Mesenchymal stem cell (in vitro differentiated cells and primary cell): ENCODE results near the gene PHKG2.

Source experiments
- DNase-seq: peaks from one replicate; pipeline ENCODE4 v3.0.0-alpha.2; 2013
- H2AFZ ChIP-seq: one replicate; pipeline ENCODE4 v1.6.1; 2013; ENCODE audit warnings: low read depth, mild to moderate bottlenecking, control low read depth, inconsistent platforms, low read length, moderate library complexity
- H2AK5ac ChIP-seq: 2 replicates; pipeline ENCODE4 v1.6.1; 2013; ENCODE audit warnings: low read length, moderate library complexity, mild to moderate bottlenecking, inconsistent platforms; ENCODE audit not compliant: severe bottlenecking
- H2BK120ac ChIP-seq: one replicate; pipeline ENCODE4 v1.6.1; 2013; ENCODE audit warnings: low read depth, mild to moderate bottlenecking, inconsistent platforms, low read length, moderate library complexity
- H2BK12ac ChIP-seq, 2 experiments: one replicate each; pipeline ENCODE4 v1.6.1; 2013; ENCODE audit warnings: inconsistent platforms in 2 of 2, low read length in 2 of 2, mild to moderate bottlenecking in 2 of 2, moderate library complexity in 2 of 2, control low read depth in 1 of 2
- H2BK15ac ChIP-seq: one replicate; pipeline ENCODE4 v1.6.1; 2013; ENCODE audit warnings: mild to moderate bottlenecking, low read depth, inconsistent platforms; ENCODE audit not compliant: poor library complexity, severe bottlenecking
- H2BK5ac ChIP-seq: 2 replicates; pipeline ENCODE4 v1.6.1; 2013; ENCODE audit warnings: low read depth, mild to moderate bottlenecking, low read length, control low read depth, inconsistent platforms; ENCODE audit not compliant: poor library complexity, severe bottlenecking
- H3K14ac ChIP-seq, 2 experiments: one replicate each; pipeline ENCODE4 v1.6.1; 2013; ENCODE audit warnings: inconsistent platforms in 2 of 2, low read length in 2 of 2, control low read depth in 1 of 2, mild to moderate bottlenecking in 1 of 2, moderate library complexity in 1 of 2
- H3K18ac ChIP-seq, 2 experiments: one replicate each; pipeline ENCODE4 v1.6.1; 2013; ENCODE audit warnings: inconsistent platforms in 2 of 2, low read length in 2 of 2, control low read depth in 1 of 2, low read depth in 1 of 2, mild to moderate bottlenecking in 1 of 2
- H3K23ac ChIP-seq, 2 experiments: one replicate each; pipeline ENCODE4 v1.6.1; 2013; ENCODE audit warnings: inconsistent platforms in 2 of 2, low read length in 2 of 2, mild to moderate bottlenecking in 2 of 2, moderate library complexity in 2 of 2, control low read depth in 1 of 2
- H3K27ac ChIP-seq: 2 replicates; pipeline ENCODE4 v1.5.1; 2013; ENCODE audit warnings: mild to moderate bottlenecking, moderate library complexity, low read length, control low read depth, inconsistent platforms; ENCODE audit not compliant: poor library complexity, severe bottlenecking
- H3K27me3 ChIP-seq, 2 experiments: 2 replicates each; pipeline versions ENCODE4 v1.6.1 to v1.7.0; 2013; ENCODE audit warnings: low read length in 2 of 2, mild to moderate bottlenecking in 2 of 2, moderate library complexity in 2 of 2, control low read depth in 1 of 2, inconsistent platforms in 1 of 2; ENCODE audit not compliant: control insufficient read depth in 1 of 2, insufficient read depth in 1 of 2
- H3K36me3 ChIP-seq, 2 experiments: 2 replicates each; pipeline versions ENCODE4 v1.6.1 to v1.7.0; 2013; ENCODE audit warnings: low read length in 2 of 2, control low read depth in 1 of 2, inconsistent platforms in 1 of 2, low read depth in 1 of 2, mild to moderate bottlenecking in 1 of 2; ENCODE audit not compliant: insufficient read depth in 2 of 2, control insufficient read depth in 1 of 2
- H3K4ac ChIP-seq, 2 experiments: one replicate each; pipeline ENCODE4 v1.6.1; 2013; ENCODE audit warnings: inconsistent platforms in 2 of 2, low read length in 2 of 2, mild to moderate bottlenecking in 2 of 2, moderate library complexity in 2 of 2, control low read depth in 1 of 2, low read depth in 1 of 2
- H3K4me1 ChIP-seq: 2 replicates; pipeline ENCODE4 v1.6.1; 2013; ENCODE audit warnings: low read depth, low read length, control low read depth; ENCODE audit not compliant: control insufficient read depth, insufficient read depth
- H3K4me2 ChIP-seq: 2 replicates; pipeline ENCODE4 v1.6.1; 2013; ENCODE audit warnings: low read length, mild to moderate bottlenecking, inconsistent platforms; ENCODE audit not compliant: poor library complexity, severe bottlenecking
- H3K4me3 ChIP-seq, 2 experiments: 2 replicates each; pipeline versions ENCODE4 v1.5.1 to v1.7.0; 2013; ENCODE audit warnings: low read length in 2 of 2, mild to moderate bottlenecking in 2 of 2, control low read depth in 1 of 2, low read depth in 1 of 2; ENCODE audit not compliant: insufficient read depth in 1 of 2
- H3K79me1 ChIP-seq: replicated peaks from 2 replicates; pipeline ENCODE4 v1.6.1; 2013; ENCODE audit warnings: mild to moderate bottlenecking, control low read depth, low read length, inconsistent platforms; ENCODE audit not compliant: poor library complexity, severe bottlenecking
- H3K9ac ChIP-seq: 2 replicates; pipeline ENCODE4 v1.7.0; 2013; ENCODE audit warnings: mild to moderate bottlenecking, low read length, moderate library complexity
- H3K9me3 ChIP-seq: 2 replicates; pipeline ENCODE4 v1.7.0; 2013; ENCODE audit warnings: mild to moderate bottlenecking, low read length; ENCODE audit not compliant: control insufficient read depth
- H4K8ac ChIP-seq: one replicate; pipeline ENCODE4 v1.6.1; 2013; ENCODE audit warnings: inconsistent platforms, mild to moderate bottlenecking, low read length, moderate library complexity
- H4K91ac ChIP-seq: one replicate; pipeline ENCODE4 v1.6.1; 2013; ENCODE audit warnings: mild to moderate bottlenecking, low read length, inconsistent platforms
- WGBS: methylation state at CpG from one replicate; pipeline ENCODE4 v1.1.7; 2013; ENCODE audit warnings: mixed read lengths; 5-methylcytosine and 5-hydroxymethylcytosine counted together

PHKG2 gene

GRCh38 chr16:30750201-30750600, 2.0 kb downstream of the PHKG2 start:
- H2BK15ac ChIP-seq = no peak overlapping the region
- no peak overlapping the region for H3K9ac ChIP-seq
- H3K4me2 ChIP-seq = no peak overlapping the region
- no peak overlapping the region for H4K8ac ChIP-seq
- no peak overlapping the region for H2AFZ ChIP-seq
- H3K79me1 ChIP-seq = peaks cover 17% of the 10 kb centered on the region
- H3K14ac ChIP-seq = no peak overlapping the region
- peaks cover 9% of the 10 kb centered on the region for H3K4me1 ChIP-seq
- DNase-seq = no peak
- no peaks in the 10 kb centered on the region for H3K27me3 ChIP-seq
- H2BK5ac ChIP-seq = no peak overlapping the region
- H2BK12ac ChIP-seq = no peak overlapping the region
- no peak overlapping the region for H3K27ac ChIP-seq
- H3K36me3 ChIP-seq = peaks cover 30 to 48% of the 10 kb centered on the region in 2 experiments
- no peak overlapping the region for H4K91ac ChIP-seq
- H3K9me3 ChIP-seq = no peaks in the 10 kb centered on the region
- H3K23ac ChIP-seq = no peak overlapping the region
- no peak overlapping the region for H3K4ac ChIP-seq
- no peak overlapping the region for H2BK120ac ChIP-seq
- H3K4me3 ChIP-seq = no peak overlapping the region
- 94% methylated on average over 4 of the region's 4 CpGs for WGBS
- no peak overlapping the region for H2AK5ac ChIP-seq
- no peak overlapping the region for H3K18ac ChIP-seq

GRCh38 chr16:30750876-30751465, 2.7 kb downstream of the PHKG2 start:
- no peak overlapping the region for H3K14ac ChIP-seq
- no peak overlapping the region for H2AK5ac ChIP-seq
- H3K23ac ChIP-seq = no peak overlapping the region
- H2BK15ac ChIP-seq = no peak overlapping the region
- H2BK12ac ChIP-seq = no peak overlapping the region
- H2BK5ac ChIP-seq = no peak overlapping the region
- no peak for DNase-seq
- H4K91ac ChIP-seq = no peak overlapping the region
- no peak overlapping the region for H3K4me2 ChIP-seq
- H3K9ac ChIP-seq = no peak overlapping the region
- H3K18ac ChIP-seq = no peak overlapping the region
- no peak overlapping the region for H3K4ac ChIP-seq
- no peak overlapping the region for H4K8ac ChIP-seq
- 95% methylated on average over 20 of the region's 20 CpGs for WGBS
- no peak overlapping the region for H3K4me3 ChIP-seq
- no peak overlapping the region for H2AFZ ChIP-seq
- H3K9me3 ChIP-seq = no peaks in the 10 kb centered on the region
- H3K4me1 ChIP-seq = peaks cover 9% of the 10 kb centered on the region
- H3K36me3 ChIP-seq = peaks cover 34 to 47% of the 10 kb centered on the region in 2 experiments
- H3K27me3 ChIP-seq = no peaks in the 10 kb centered on the region
- no peak overlapping the region for H3K27ac ChIP-seq
- peaks cover 18% of the 10 kb centered on the region for H3K79me1 ChIP-seq
- no peak overlapping the region for H2BK120ac ChIP-seq

DNA sequence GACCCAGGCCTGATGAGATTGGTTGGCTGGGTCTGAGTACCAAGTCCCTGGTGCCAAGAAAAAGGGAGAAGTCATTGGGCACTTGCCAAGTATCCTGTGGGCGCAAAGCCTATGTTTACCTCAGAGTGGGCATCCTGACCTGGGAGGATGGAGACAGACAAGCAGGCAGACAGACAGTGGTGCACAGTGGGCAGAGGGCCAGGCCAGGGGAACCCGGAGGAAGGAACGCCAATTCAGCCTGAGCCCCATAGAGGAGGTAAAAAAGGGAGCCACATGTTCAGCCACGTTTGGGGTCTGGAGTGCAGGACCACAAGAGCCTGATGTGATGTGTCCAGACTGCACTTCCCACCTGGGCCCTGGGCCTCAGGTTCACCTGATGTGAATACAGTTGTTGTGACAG, 5.4 kb downstream of the PHKG2 start:
- Histone ChIP-seq H3K79me1 (peaks cover 27% of the 10 kb centered on the region), H3K4me1 (peaks cover 6% of the 10 kb centered on the region), H3K27me3 (no peaks in the 10 kb centered on the region), H3K14ac (no peak overlapping the region), H2AK5ac (no peak overlapping the region), H2BK5ac (no peak overlapping the region), H3K18ac (no peak overlapping the region), H3K4me2 (no peak overlapping the region), H4K91ac (no peak overlapping the region), H3K4ac (no peak overlapping the region), H3K4me3 (no peak overlapping the region), H3K9me3 (no peaks in the 10 kb centered on the region), H2BK12ac (no peak overlapping the region), H3K36me3 (peaks cover 51 to 63% of the 10 kb centered on the region in 2 experiments), H2AFZ (no peak overlapping the region), H4K8ac (no peak overlapping the region), H3K9ac (no peak overlapping the region), H3K23ac (no peak overlapping the region), H3K27ac (no peak overlapping the region), H2BK120ac (no peak overlapping the region), H2BK15ac (no peak overlapping the region)
- WGBS = 99% methylated on average over 4 of the region's 4 CpGs
- no peak for DNase-seq

- Histone ChIP-seq H3K4me1 (no peaks in the 10 kb centered on the region), H3K18ac (no peak overlapping the region), H3K4me3 (no peak overlapping the region), H3K79me1 (peaks cover 31% of the 10 kb centered on the region), H3K36me3 (peaks cover 61 to 72% of the 10 kb centered on the region in 2 experiments), H4K91ac (no peak overlapping the region), H3K27ac (no peak overlapping the region), H2AK5ac (no peak overlapping the region), H3K23ac (no peak overlapping the region), H2AFZ (no peak overlapping the region), H2BK12ac (no peak overlapping the region), H3K27me3 (no peaks in the 10 kb centered on the region), H2BK15ac (no peak overlapping the region), H3K9me3 (no peaks in the 10 kb centered on the region), H3K4me2 (no peak overlapping the region), H3K4ac (no peak overlapping the region), H3K14ac (no peak overlapping the region), H4K8ac (no peak overlapping the region), H3K9ac (no peak overlapping the region), H2BK120ac (no peak overlapping the region), H2BK5ac (no peak overlapping the region)
- WGBS = 95% methylated on average over 20 of the region's 20 CpGs
- no peak for DNase-seq
Measured at GRCh38 chr16:30755955-30756780, 7.9 kb downstream of the PHKG2 start.
